ENCODE data around the gene NEU4. TPM values are rescaled to one million over a fixed set of nuclear protein-coding genes. Genes with fewer than 3 reads are reported as not detected.

NEU4 gene
- polyA plus RNA-seq, 3 donors: 0.05 to 0.74 (median 0.67) TPM

- WGBS, 3 donors: 12 to 26% (median 15%) methylated on average over 22 to 31 of the region's 31 CpGs
- H3K27ac ChIP-seq (ENCODE audit: low read depth, low read length): no peak overlapping the region
Observed at GRCh38 chr2:241865957-241866789, 57.2 kb downstream of the NEU4 start.

Other genes starting within 250 kb of the NEU4 start
- gene THAP4, start 172.0 kb upstream of the NEU4 start, polyA plus RNA-seq: 10 to 100 TPM; 38.4 to 51.2 (median 41.2) TPM
- 10 to 100 TPM; 29.5 to 48.2 (median 43.3) TPM for gene ATG4B, start 171.5 kb upstream of the NEU4 start, polyA plus RNA-seq
- 10 to 100 TPM in 2 of 3 donors, 1 to 10 TPM in 1; 9.7 to 21.8 (median 17.8) TPM for gene DTYMK, start 122.4 kb upstream of the NEU4 start, polyA plus RNA-seq
- gene ING5, start 107.2 kb upstream of the NEU4 start, polyA plus RNA-seq: 10 to 100 TPM; 21.2 to 35.9 (median 31.4) TPM
- gene D2HGDH, start 74.6 kb upstream of the NEU4 start, polyA plus RNA-seq: 10 to 100 TPM; 17.8 to 29.7 (median 29.4) TPM
- gene GAL3ST2, start 32.4 kb upstream of the NEU4 start, polyA plus RNA-seq: under 1 TPM in 1 of 3 donors, not detected in 2; 0.09 TPM
- gene PDCD1, start 49.7 kb downstream of the NEU4 start, polyA plus RNA-seq: under 1 TPM; 0.07 to 0.73 (median 0.45) TPM
- under 1 TPM in 1 of 3 donors, not detected in 2; 0.10 TPM for gene RTP5, start 60.5 kb downstream of the NEU4 start, polyA plus RNA-seq

Measured in adipose tissue (tissue), 3 donors.